ENCODE data around the gene SLCO1A2.

SLCO1A2 gene

GRCh38 chr12:21264232-21264631 is 70.5 kb downstream of the SLCO1A2 start:
- DNase-seq (ENCODE audit: low read depth): no peak
- TF ChIP-seq CTCF (conservative IDR thresholded peaks at IDR 0.05; ENCODE audit: low read depth, low read length): no peak
- H3K4me3 ChIP-seq (ENCODE audit: low read depth, low read length): no peak overlapping the region

GRCh38 chr12:21257172-21257571 is 77.5 kb downstream of the SLCO1A2 start:
- no peak for DNase-seq (ENCODE audit: low read depth)
- no peak overlapping the region for H3K4me3 ChIP-seq (ENCODE audit: low read depth, low read length)
- no peak for TF ChIP-seq CTCF (conservative IDR thresholded peaks at IDR 0.05; ENCODE audit: low read depth, low read length)

GRCh38 chr12:21252070-21252469 is 82.6 kb downstream of the SLCO1A2 start:
- DNase-seq (ENCODE audit: low read depth): no peak
- no peak for TF ChIP-seq CTCF (conservative IDR thresholded peaks at IDR 0.05; ENCODE audit: low read depth, low read length)
- H3K4me3 ChIP-seq (ENCODE audit: low read depth, low read length): no peak overlapping the region

- TF ChIP-seq CTCF (conservative IDR thresholded peaks at IDR 0.05; ENCODE audit: low read depth, low read length): no peak
- DNase-seq (ENCODE audit: low read depth): peak; percentile 34
- no peak overlapping the region for H3K4me3 ChIP-seq (ENCODE audit: low read depth, low read length)
Observed at GRCh38 chr12:21248679-21249078, 86.0 kb downstream of the SLCO1A2 start.

- DNase-seq (ENCODE audit: low read depth): no peak
- TF ChIP-seq CTCF (conservative IDR thresholded peaks at IDR 0.05; ENCODE audit: low read depth, low read length): no peak
- no peak overlapping the region for H3K4me3 ChIP-seq (ENCODE audit: low read depth, low read length)
Observed at GRCh38 chr12:21239866-21240265, 94.9 kb downstream of the SLCO1A2 start.

GRCh38 chr12:21234395-21234794 is 100.3 kb downstream of the SLCO1A2 start:
- DNase-seq (ENCODE audit: low read depth): no peak
- H3K4me3 ChIP-seq (ENCODE audit: low read depth, low read length): no peak overlapping the region
- no peak for TF ChIP-seq CTCF (conservative IDR thresholded peaks at IDR 0.05; ENCODE audit: low read depth, low read length)

- DNase-seq (ENCODE audit: low read depth): no peak
- TF ChIP-seq CTCF (conservative IDR thresholded peaks at IDR 0.05; ENCODE audit: low read depth, low read length): no peak
- no peak overlapping the region for H3K4me3 ChIP-seq (ENCODE audit: low read depth, low read length)
Observed at GRCh38 chr12:21223930-21224329, 110.8 kb downstream of the SLCO1A2 start.
